Endothelial cell (in vitro differentiated cells): ENCODE results near the gene UBL4B. TPM values are rescaled to one million over a fixed set of nuclear protein-coding genes. Genes with fewer than 3 reads are reported as not detected.

ENCODE experiments used
- DNase-seq: peaks from one replicate; pipeline ENCODE4 v3.0.0; 2021; ENCODE audit warnings: low spot score
- H3K27ac Mint-ChIP-seq: one replicate; pipeline ENCODE4 v1.8.0; 2021; ENCODE audit warnings: mixed read lengths, inconsistent platforms; ENCODE audit not compliant: unreplicated experiment
- H3K27me3 Mint-ChIP-seq: one replicate; pipeline ENCODE4 v1.8.0; 2021; ENCODE audit warnings: mild to moderate bottlenecking, moderate library complexity, mixed read lengths, inconsistent platforms; ENCODE audit not compliant: unreplicated experiment
- H3K36me3 Mint-ChIP-seq: one replicate; pipeline ENCODE4 v1.8.0; 2021; ENCODE audit warnings: mild to moderate bottlenecking, low read depth, mixed read lengths, inconsistent platforms; ENCODE audit not compliant: unreplicated experiment
- H3K4me1 Mint-ChIP-seq: one replicate; pipeline ENCODE4 v1.8.0; 2021; ENCODE audit warnings: mild to moderate bottlenecking, mixed read lengths, inconsistent platforms; ENCODE audit not compliant: unreplicated experiment
- H3K4me3 Mint-ChIP-seq: one replicate; pipeline ENCODE4 v1.8.0; 2021; ENCODE audit warnings: mild to moderate bottlenecking, mixed read lengths, inconsistent platforms; ENCODE audit not compliant: unreplicated experiment
- H3K9me3 Mint-ChIP-seq: one replicate; pipeline ENCODE4 v1.8.0; 2021; ENCODE audit warnings: mixed read lengths, inconsistent platforms; ENCODE audit not compliant: unreplicated experiment
- CTCF ChIP-seq: fragments of 200-600 bp; sonication (generic); IDR thresholded peaks from one replicate; pipeline ENCODE4 v1.5.0; 2021; ENCODE audit warnings: antibody characterized with exemption; ENCODE audit not compliant: unreplicated experiment
- total RNA-seq: library from RNA; stranded (reverse); fragmentation: NEBNext Ultra II Directional; extraction: Animal tissue kit (Norgen Biotek cat#: 25700); gene quantifications from one replicate; pipeline ENCODE4 v1.2.1, GENCODE V29; 2021; ENCODE audit not compliant: unreplicated experiment

UBL4B gene
- total RNA-seq, 1 donor from 2014 or later: not detected

- H3K27ac Mint-ChIP-seq: peak overlapping the region; percentile 76
- DNase-seq: no peak
These were observed 27.8 kb upstream of the UBL4B start for GRCh38 chr1:110084227-110085078.

GRCh38 chr1:110085671-110086070 lies 26.6 kb upstream of the UBL4B start:
- Mint-ChIP-seq H3K27me3 (peaks cover 27% of the 10 kb centered on the region), H3K4me3 (no peak overlapping the region), H3K4me1 (peaks cover 54% of the 10 kb centered on the region), H3K36me3 (no peaks in the 10 kb centered on the region), H3K9me3 (no peaks in the 10 kb centered on the region), H3K27ac (no peak overlapping the region)
- no peak for DNase-seq
- TF ChIP-seq CTCF: no peak

More at GRCh38 chr1:110084227-110085078, 27.8 kb upstream of the UBL4B start:
- no peak for TF ChIP-seq CTCF
- Mint-ChIP-seq H3K4me3 (peak overlapping the region; percentile 81), H3K36me3 (no peaks in the 10 kb centered on the region), H3K9me3 (no peaks in the 10 kb centered on the region), H3K4me1 (peaks cover 45% of the 10 kb centered on the region), H3K27me3 (peaks cover 24% of the 10 kb centered on the region)

GRCh38 chr1:110086961-110087360 lies 25.3 kb upstream of the UBL4B start:
- Mint-ChIP-seq H3K27ac (no peak overlapping the region), H3K9me3 (no peaks in the 10 kb centered on the region), H3K4me1 (peaks cover 56% of the 10 kb centered on the region), H3K27me3 (peaks cover 19% of the 10 kb centered on the region), H3K36me3 (no peaks in the 10 kb centered on the region), H3K4me3 (no peak overlapping the region)
- DNase-seq: no peak
- no peak for TF ChIP-seq CTCF

- no peaks in the 10 kb centered on the region for H3K9me3 Mint-ChIP-seq
- H3K27ac Mint-ChIP-seq: no peak overlapping the region
- H3K36me3 Mint-ChIP-seq: no peaks in the 10 kb centered on the region
- H3K4me3 Mint-ChIP-seq: no peak overlapping the region
- peaks cover 52% of the 10 kb centered on the region for H3K4me1 Mint-ChIP-seq
- DNase-seq: peak; percentile 77
- peaks cover 19% of the 10 kb centered on the region for H3K27me3 Mint-ChIP-seq
- peak; percentile 76 for TF ChIP-seq CTCF
These were observed 24.2 kb upstream of the UBL4B start for GRCh38 chr1:110087812-110088738.
